ENCODE results near the gene ZNF629.

GRCh38 chr16:30782486-30783279 lies 4.3 kb downstream of the ZNF629 start:
- TF ChIP-seq CTCF (IDR thresholded peaks at IDR 0.05; ENCODE audit: low read length) (no peak), EZH2 (optimal IDR thresholded peaks at IDR 0.05; ENCODE audit: low read depth, low read length) (no peak)
